Fibroblast of mammary gland (primary cell): ENCODE results near the gene AVL9.
A peak's percentile ranks its signal among the peaks of the same experiment; 100 is the strongest.

Source experiments
- DNase-seq: peaks from one replicate; pipeline ENCODE4 v3.0.0-alpha.2; 2010; ENCODE audit warnings: low read depth
- H3K4me3 ChIP-seq: 2 replicates; pipeline ENCODE4 v1.5.1; 2011; ENCODE audit warnings: low read depth, mild to moderate bottlenecking, low read length, moderate library complexity; ENCODE audit not compliant: control insufficient read depth
- CTCF ChIP-seq: conservative IDR thresholded peaks from 2 replicates; pipeline ENCODE4 v1.5.1; 2011; ENCODE audit warnings: low read depth, low read length, inconsistent platforms; ENCODE audit not compliant: control insufficient read depth, insufficient read depth

AVL9 gene

DNA sequence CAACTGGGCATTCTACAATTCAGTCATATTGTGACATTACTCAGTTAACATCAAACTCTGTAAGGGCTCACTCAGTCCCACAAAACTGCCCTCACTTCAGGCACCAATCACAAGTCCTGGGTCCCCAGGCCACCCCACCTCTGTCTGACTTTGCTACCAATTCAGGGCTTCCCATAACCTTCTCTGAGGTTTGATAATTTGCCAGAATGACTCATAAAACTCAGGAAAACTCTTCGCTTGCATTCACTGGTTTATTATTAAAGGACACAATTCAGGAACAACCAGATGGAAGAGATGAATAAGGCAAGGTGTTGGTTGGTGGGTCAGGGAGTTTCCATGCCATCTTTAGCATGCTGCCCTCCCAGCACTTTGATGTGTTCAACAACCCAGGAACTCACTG is 41.3 kb downstream of the AVL9 start:
- no peak overlapping the region for H3K4me3 ChIP-seq
- peak; percentile 83 for DNase-seq
- TF ChIP-seq CTCF = no peak

DNA sequence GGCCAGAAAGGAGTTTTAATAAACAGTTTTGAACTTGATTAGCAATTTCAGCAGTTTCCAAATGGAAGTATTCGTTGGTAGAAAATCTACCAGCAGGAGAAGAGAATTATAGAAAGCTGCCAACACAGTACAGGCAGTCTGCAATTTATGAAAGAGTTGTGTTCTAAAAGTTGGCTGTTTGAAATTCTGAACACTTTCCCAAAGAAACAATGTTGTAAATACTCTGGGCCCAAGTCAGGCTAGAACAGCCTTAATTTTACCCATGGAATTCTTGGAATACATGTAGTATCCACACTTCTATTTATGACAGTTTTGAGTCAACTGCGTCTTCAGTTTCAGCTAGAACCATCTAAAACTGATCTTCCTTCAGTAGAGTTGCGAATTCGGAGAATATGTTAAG is 42.5 kb downstream of the AVL9 start:
- no peak for DNase-seq
- no peak for TF ChIP-seq CTCF
- H3K4me3 ChIP-seq = no peak overlapping the region

GRCh38 chr7:32539366-32539765 is 44.1 kb downstream of the AVL9 start:
- DNase-seq = no peak
- H3K4me3 ChIP-seq = no peak overlapping the region
- TF ChIP-seq CTCF = no peak

DNA sequence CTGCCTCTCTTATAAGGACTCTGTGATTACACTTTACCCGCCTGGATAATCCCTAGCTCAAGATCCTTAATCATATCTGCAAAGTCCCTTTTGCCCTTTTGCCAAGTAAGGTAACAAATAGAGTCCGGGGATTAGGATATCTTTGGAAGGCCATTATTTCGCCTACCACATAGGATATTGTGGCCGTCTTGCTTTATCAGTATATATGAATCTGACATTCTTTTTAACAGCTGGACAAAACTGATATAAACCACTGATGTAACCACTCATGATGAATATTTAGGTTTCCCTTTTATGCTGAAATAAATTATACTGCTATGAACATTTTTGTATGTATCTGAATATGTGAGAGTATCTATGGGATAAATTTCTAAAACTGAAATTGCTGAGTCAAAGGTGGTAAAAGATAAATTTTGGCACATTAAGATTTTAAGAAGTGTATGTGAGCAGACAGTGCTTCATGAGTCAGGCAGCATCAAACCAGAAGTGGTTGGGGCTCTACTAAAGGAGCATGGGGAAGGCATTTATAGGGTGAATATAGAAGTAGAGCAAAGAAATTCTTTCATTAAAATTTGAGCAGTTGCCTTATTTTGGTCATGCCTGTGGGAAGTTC is 44.7 kb downstream of the AVL9 start:
- DNase-seq = no peak
- TF ChIP-seq CTCF = no peak
- no peak overlapping the region for H3K4me3 ChIP-seq

- TF ChIP-seq CTCF = no peak
- no peak for DNase-seq
- H3K4me3 ChIP-seq = no peak overlapping the region
Observed at GRCh38 chr7:32542595-32542994, 47.3 kb downstream of the AVL9 start.

DNA sequence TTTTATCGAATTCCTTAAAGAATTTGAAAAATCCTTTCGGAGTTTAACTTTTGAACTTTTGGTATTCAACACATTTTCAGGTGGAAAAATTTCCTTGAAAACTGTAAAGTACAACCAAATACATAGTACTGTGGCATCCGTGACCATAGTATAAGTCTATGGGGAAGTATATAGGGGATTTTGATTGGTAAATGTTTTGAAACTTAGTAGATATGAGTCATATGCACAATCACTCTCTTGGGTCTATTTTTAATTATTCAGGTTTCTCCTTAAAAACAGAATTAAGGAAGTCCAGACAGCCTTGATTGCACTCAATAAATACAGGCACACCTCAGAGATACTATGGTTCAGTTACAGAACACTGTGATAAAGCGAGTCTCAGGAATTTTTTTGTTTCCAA is 64.2 kb downstream of the AVL9 start:
- no peak overlapping the region for H3K4me3 ChIP-seq
- no peak for TF ChIP-seq CTCF
- no peak for DNase-seq

DNA sequence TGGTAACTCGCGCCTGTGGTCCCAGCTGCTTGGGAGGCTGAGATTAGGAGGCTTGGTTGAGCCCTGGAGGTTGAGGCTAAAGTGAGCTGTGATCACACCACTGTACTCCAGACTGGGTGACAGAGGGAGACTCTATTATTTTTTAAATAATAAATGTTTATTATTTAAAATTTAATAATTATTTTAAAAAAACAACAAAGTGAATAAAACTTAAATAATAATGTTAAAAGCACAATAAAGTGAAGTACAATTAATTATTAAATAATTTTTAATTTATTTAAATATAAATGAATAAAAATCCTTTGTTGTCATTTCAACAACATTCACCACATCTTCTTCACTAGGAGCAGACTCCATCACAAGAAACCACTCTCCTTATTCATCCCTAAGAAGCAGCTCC is 64.8 kb downstream of the AVL9 start:
- no peak for TF ChIP-seq CTCF
- H3K4me3 ChIP-seq = no peak overlapping the region
- DNase-seq = no peak
